ENCODE measurements around the gene CNTN4.

GRCh38 chr3:2476996-2477395 lies 378.3 kb downstream of the CNTN4 start:
- TF ChIP-seq CTCF (IDR thresholded peaks at IDR 0.05; ENCODE audit: low read length): no peak
- TF ChIP-seq EZH2 (IDR thresholded peaks at IDR 0.05; ENCODE audit: borderline replicate concordance, low read length): no peak
